Erythroblast (primary cell): ENCODE results near the gene ATG14.

Source experiments
- GATA1 ChIP-seq: IDR thresholded peaks from 2 replicates; pipeline ENCODE4 v1.6.1; 2011; ENCODE audit warnings: low read depth, mild to moderate bottlenecking, control low read depth, low read length, moderate library complexity
- POLR2A ChIP-seq: IDR thresholded peaks from 2 replicates; pipeline ENCODE4 v1.6.1; 2011; ENCODE audit warnings: mild to moderate bottlenecking, low read length

DNA sequence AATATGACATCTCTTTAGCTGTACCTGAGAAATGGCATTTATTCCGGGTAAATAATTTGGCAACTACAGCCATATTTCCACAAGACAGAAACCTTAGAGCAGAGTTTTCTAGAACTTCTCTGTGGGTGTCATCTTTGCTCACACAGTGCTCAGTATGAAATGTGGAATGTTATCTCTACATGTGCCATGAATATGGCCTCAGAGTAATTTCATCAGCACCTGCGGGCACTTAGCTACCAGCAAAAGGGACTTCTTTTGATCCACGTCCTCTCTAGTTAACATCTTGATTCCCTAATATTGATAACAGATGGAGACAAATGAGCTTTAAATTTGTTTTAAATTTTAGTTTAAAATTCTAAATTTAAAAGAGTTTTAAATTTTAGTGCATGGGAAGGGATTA, 2.9 kb upstream of the ATG14 start:
- no peak for TF ChIP-seq POLR2A
- no peak for TF ChIP-seq GATA1
